GM10266 (cell line): ENCODE data around the gene PNPLA7.

Experiments
- DNase-seq: peaks from one replicate; pipeline ENCODE4 v3.0.0; 2012; ENCODE audit errors: extremely low spot score
- TF ChIP-seq, protein P1 (sequence below): IDR thresholded peaks from 2 replicates; pipeline ENCODE4 v1.5.1; 2012; ENCODE audit warnings: mild to moderate bottlenecking, low read depth; ENCODE audit not compliant: control insufficient read depth, insufficient read depth; ENCODE audit errors: missing control alignments

Gene PNPLA7

GRCh38 chr9:137589441-137590122, 39.4 kb upstream of the PNPLA7 start:
- TF ChIP-seq, protein P1, sequence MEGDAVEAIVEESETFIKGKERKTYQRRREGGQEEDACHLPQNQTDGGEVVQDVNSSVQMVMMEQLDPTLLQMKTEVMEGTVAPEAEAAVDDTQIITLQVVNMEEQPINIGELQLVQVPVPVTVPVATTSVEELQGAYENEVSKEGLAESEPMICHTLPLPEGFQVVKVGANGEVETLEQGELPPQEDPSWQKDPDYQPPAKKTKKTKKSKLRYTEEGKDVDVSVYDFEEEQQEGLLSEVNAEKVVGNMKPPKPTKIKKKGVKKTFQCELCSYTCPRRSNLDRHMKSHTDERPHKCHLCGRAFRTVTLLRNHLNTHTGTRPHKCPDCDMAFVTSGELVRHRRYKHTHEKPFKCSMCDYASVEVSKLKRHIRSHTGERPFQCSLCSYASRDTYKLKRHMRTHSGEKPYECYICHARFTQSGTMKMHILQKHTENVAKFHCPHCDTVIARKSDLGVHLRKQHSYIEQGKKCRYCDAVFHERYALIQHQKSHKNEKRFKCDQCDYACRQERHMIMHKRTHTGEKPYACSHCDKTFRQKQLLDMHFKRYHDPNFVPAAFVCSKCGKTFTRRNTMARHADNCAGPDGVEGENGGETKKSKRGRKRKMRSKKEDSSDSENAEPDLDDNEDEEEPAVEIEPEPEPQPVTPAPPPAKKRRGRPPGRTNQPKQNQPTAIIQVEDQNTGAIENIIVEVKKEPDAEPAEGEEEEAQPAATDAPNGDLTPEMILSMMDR: no peak
- DNase-seq: no peak

DNA sequence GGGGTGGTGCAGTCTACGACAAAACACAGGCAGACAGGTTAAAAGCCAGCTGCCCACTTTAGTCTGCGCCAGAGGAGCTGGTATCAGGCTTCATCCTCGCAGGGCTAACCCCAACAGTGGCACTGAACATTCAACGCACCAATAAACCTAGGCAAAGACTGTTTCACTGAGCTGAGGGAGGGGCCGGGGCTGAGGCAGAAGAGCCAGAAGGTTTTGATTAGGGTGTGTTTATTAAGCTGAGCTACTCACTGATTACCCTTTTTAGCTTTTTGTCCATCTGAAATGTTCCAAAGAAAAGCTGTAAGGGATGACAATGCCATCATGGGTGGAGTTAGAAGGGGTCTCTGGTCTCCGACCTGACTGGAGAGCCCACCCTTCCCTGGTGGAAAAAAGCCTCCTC, 38.7 kb upstream of the PNPLA7 start:
- DNase-seq: no peak
- TF ChIP-seq, protein P1: no peak

DNA sequence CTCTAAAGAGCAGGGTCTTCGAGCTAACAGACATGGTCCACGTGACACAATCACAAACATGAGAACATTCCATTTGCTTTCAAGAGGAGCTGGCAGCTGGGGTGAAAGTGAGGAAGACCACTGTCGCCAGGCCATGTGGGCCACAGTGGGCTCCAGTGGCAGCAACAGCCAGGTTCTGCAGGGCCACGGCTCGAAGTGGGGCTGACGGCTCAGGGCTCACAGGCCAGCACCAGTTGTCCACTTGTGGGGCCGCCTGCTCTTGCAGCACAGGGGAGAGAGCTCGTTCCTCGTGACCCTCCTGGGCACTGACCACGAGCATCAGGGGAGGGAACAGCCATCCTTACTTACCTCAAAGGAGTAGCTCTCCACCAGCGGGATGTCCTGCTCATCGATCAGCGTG, 38.1 kb upstream of the PNPLA7 start:
- DNase-seq: no peak
- TF ChIP-seq, protein P1: no peak

DNA sequence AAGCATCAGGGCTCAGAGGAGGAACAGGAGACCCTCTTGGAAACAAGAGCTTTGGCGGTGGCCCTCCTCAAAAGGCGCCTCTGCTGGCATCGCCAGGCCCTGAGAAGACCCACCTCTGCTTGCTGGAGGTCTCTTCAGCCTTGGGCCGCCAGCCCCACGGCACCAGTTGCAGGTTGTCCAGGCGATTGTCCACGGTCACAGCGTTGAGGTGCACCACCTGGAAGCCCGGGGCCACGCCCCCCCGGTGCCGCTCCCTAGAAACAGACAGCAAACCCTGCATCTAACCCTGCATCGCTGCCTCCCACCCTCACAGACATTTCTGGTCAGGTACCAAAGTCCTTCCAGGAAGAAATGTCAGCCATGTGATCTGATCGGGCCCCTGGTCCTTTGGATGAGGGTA, 36.7 kb upstream of the PNPLA7 start:
- TF ChIP-seq, protein P1: no peak
- DNase-seq: no peak

- no peak for DNase-seq
- TF ChIP-seq, protein P1: no peak
These were observed 33.8 kb upstream of the PNPLA7 start for GRCh38 chr9:137583957-137584356.

DNA sequence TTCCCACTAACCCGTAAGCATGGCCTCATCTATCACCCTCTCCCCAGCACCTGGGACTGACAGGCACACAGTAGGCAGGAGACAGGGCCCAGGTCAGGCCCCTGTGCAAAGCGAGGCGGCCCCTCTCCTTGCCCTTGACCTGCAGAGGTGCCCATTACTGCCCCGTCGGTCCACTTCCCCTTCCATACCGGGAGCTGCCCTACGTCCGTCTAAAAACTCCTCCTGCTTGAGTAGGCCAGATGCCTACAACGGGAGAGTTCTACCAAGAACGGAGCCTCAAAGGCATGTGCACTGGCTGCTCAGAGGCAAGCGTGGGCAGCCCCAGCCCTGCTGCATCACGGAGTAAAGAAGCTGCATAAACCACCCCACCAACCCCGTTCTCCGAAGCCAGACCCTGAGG, 33.1 kb upstream of the PNPLA7 start:
- DNase-seq: no peak
- TF ChIP-seq, protein P1: no peak

DNA sequence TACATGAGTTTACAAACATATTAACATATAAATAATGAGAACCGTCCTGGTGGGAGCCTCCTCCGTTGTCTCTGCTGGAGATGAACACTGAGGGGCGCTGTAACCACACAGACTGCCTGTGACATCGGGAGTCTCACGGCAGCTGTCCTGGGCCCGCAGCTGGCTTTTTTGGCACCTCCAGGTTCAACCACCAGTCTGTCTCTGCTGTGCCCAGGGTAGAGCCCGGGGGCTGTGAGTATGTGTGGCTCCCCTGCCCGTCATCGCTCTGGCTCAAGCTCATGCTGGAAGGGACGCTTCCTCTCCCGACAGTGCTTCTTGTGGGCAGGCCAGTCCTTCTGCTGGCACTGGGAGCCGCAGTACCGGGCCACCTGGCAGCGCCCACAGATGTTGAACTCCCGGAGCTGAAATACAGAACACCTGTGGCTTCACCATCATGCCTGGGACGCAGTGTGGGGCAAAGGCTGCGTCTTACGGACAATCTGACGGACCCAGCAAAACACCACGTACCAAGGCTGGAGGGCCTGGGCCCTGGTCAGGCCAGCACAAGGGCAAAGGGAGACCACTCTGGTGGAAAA, 32.2 kb upstream of the PNPLA7 start:
- TF ChIP-seq, protein P1: no peak
- no peak for DNase-seq
